DMS53 treated with DMSO at 0.1 percent for 48 hours (cell line): Measurements from ENCODE around the gene CCDC70.
"Not testable (repeated sequence)": the region's sequence is repeated elsewhere in the genome, so short reads cannot be mapped to it uniquely, and the experiment has no call there.

ENCODE experiments used
- DNase-seq: peaks from one replicate; lab custom pipeline; 2025; ENCODE audit not compliant: unreplicated experiment; lab: John Stamatoyannopoulos, UW

Gene CCDC70

GRCh38 chr13:51905787-51906186, 44.0 kb downstream of the CCDC70 start:
- DNase-seq: no peak

GRCh38 chr13:51906581-51906980, 44.8 kb downstream of the CCDC70 start:
- no peak for DNase-seq

GRCh38 chr13:51907040-51907732, 45.4 kb downstream of the CCDC70 start:
- DNase-seq: no peak

- not testable (repeated sequence) for DNase-seq
These were observed 47.5 kb downstream of the CCDC70 start for GRCh38 chr13:51909265-51909664.

- no peak for DNase-seq
These were observed 48.7 kb downstream of the CCDC70 start for GRCh38 chr13:51910508-51910907.

GRCh38 chr13:51912091-51912490, 50.3 kb downstream of the CCDC70 start:
- DNase-seq: peak; percentile 86

GRCh38 chr13:51912511-51913225, 50.9 kb downstream of the CCDC70 start:
- DNase-seq: no peak

- peak; percentile 76 for DNase-seq
These were observed 51.8 kb downstream of the CCDC70 start for GRCh38 chr13:51913421-51914136.

- no peak for DNase-seq
These were observed 52.3 kb downstream of the CCDC70 start for GRCh38 chr13:51914137-51914493.
